GM10847 (cell line): ENCODE results near the gene ASB10.

Experiments used
- POLR2A ChIP-seq: IDR thresholded peaks from 2 replicates; pipeline ENCODE4 v1.6.1; 2011; ENCODE audit not compliant: insufficient read length; ENCODE audit errors: extremely low read depth

Gene ASB10

DNA sequence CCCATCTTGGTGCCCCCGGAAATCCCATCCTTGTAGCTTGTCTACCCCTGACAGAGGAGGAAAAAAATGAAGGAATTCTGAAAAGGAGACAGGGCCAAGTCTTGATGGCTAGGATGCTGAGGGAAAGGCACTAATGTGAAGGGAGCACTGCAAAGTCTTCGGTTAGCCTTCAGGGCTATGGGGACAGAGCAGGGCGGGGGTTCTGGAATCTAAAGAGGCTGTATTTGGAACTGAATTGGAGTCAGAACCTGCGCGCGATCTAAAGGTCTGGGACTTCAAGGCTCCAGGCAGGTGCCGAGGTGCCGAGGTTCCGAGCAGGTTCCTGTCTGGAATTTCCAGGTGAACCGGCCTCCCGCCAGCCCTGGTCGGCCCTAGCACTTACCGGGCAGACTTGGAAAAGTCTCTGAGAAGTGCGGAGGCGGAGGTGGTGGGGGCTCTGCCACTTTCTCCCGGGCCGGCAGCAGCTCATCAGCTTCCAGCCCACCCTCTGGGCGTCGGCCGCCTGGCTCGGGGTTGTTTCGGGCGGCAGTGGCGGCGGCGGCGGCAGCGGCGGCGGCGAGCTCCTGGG lies 20.3 kb downstream of the ASB10 start:
- TF ChIP-seq POLR2A = no peak

DNA sequence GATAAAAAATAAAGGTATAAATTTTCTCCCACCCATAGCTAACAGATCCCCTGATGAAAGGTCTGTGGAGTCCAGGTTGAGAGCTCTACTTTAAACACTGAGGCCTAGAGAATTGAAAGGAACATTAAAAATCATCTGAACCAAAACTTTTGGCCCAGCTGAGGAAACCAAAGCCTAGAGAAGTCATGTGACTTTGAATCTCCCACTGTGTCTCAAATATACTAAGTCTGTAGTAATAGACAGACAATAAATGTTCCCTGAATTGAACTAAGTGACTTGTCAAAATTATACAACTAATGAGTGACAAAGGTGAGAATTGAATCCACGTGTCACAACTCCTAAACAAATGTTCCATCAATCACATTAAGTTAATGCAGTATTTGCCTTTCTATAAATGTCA lies 25.3 kb downstream of the ASB10 start:
- TF ChIP-seq POLR2A = no peak

DNA sequence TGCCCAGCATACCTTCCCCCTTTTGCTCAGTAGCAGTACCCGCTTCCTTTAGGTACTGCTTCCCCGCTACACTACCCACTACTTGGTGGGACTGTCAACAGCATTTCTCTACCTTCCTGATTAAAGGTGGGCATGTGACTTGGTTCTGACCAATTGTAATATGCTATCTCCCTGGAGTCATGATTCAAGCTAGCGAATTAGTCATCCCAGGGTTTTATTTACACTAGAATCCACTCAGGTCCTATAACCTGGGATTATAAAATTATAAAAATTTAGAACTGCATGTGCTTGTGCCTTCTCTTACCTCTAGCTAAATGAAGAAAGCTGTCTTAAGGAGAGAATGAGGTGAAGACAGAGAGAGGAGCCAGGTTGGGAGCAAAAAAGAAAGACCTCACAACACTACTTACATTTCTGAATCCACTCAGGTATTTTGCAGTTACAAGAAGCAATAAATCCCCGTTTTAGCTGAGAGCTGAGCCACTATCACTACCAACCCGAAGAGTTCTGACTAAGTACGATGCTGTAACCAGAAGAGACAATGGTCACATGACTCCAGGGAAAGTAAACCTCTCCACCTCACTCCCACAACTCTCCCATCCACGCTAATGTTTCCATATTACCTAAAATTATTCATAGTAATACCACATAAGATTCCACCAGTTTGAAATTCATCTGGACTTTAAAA lies 29.3 kb downstream of the ASB10 start:
- TF ChIP-seq POLR2A = no peak

DNA sequence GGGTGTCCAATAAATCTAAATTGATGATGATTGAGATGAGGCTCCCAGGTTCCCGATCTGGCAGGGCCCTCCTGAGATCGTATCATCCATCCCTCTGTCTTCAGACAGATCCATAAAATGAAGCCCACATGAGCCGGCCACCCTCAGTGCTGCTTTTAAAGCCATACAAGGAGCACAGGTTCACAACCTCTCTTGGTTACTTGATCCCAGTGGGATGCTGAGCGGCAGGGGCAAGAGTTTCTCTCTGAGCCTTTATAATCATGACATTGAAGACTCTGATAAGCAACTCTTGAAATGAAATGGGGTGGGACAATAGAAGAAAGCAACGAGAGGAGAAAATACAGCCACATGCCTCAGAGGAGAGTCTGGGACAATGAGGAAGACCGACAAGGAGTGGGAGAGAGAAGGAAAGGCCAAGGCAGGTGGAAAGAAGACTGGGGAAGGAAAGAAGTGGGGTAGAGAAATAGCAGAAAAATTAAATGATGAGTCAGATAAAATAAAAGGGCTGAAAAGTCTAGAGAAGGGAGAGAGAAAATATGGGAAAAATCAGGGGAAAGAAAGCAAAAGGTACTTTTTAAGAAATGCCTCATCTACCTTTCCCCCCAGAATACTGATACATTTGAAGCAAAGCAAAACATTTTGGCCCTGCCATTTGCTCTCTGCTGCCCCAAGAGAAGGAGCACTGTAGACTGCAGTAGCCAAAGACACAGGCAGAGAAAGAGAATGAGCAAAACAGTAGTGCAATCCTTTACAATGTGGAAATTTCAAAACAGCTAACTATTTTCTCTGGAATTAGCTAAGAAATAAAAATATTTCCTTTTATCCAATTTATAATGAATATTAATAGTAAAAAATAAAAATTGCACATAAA lies 34.2 kb downstream of the ASB10 start:
- no peak for TF ChIP-seq POLR2A

DNA sequence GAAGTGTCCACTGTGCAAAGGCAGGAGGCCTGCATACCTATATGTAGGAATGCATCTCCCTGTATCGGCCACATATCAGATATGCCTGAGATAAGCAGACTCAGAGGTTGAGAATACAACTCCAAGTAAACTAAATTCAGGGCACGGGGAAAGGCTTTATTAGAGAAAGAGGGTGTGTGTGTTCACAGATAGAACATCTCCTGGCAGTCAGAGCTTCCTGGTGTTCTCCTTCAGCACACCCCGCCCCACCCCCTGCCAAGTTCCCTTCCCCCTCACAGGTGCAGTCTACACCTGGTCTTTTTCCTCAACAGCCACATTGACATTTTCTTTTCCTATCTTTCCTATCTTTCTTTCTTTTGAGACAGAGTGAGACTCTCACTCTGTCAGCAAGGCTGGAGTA lies 36.7 kb downstream of the ASB10 start:
- no peak for TF ChIP-seq POLR2A

DNA sequence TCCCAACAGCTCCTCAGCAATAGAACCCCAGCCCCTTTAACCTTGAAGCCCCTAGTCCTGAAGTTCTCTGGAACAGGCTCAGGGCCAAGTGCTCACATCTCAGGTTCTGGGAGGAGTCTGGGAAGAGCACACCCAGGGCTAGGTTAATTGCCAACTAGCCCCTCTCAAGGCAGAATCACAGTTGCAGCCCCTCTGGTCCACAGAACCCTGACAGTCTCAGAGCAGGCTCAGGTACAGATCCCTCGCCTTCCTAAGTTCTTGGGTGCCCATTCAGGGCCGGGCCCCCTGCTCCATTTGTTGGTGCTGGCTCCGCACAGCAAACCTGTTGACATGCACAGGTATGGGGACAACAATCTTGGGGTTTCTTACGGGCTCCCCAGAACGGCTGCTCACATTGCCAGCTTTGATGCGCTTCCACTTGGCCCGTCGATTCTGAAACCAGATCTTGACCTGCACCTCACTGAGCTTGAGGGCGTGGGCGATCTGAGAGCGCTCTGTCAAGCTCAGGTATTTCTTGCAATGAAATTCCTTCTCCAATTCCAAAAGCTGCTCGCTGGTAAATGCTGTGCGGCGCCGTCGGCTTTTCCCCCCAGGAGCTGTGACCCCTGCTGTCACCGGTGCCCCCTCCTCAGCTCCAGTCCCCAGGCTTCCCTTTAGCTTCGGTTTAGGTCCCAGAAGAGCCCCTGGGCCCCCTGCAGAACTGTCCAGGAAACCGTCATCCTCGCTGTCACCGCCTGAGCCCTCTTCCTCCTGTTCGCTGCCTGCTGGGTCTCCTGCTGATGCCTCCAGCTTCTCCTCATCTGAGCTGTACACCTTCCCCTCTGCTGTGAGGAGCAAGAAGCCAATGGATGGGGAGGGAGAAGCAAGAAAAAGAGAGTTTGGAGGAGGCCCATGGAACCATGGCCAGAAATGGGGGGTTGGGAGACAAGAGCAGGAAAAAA lies 38.5 kb downstream of the ASB10 start:
- no peak for TF ChIP-seq POLR2A

DNA sequence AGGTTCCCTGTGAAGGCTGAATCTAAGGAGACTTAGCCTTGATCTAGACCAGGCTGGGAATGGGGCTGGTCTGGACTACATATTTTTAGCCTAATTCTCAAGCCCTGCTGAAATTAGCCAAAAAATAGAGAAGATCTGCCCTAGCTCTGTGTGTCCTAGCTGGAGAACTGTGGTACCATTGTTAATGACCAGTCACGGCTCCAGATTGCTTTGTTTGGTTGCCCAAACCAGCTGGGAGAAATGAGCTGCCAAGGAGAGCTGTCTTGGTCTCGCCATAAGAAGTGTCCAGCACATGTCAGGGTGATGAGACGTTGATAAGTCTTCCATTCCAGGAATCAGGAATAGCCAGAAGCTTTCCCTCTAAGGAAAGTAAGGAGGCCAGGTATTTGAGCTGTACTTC lies 40.3 kb downstream of the ASB10 start:
- TF ChIP-seq POLR2A = no peak

DNA sequence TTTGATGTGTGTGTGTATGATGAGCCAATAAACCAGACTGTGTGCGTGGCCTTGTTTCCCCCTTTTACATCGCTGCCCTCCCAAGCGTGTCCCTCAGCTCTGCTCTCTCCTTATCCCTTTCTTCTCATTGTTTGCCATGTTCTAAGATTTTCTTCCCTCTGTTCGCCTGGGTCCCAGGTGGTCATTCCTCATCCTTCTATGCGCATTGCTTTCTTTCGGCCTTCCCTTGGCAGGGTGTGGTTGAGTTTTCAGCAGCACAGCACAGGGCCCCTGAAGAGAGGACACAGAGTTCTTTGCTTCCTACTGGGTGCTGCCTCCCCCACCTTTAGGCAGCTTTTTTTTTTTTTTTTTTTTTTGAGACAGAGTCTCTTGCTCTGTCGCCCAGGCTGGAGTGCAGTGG lies 42.7 kb downstream of the ASB10 start:
- no peak for TF ChIP-seq POLR2A

DNA sequence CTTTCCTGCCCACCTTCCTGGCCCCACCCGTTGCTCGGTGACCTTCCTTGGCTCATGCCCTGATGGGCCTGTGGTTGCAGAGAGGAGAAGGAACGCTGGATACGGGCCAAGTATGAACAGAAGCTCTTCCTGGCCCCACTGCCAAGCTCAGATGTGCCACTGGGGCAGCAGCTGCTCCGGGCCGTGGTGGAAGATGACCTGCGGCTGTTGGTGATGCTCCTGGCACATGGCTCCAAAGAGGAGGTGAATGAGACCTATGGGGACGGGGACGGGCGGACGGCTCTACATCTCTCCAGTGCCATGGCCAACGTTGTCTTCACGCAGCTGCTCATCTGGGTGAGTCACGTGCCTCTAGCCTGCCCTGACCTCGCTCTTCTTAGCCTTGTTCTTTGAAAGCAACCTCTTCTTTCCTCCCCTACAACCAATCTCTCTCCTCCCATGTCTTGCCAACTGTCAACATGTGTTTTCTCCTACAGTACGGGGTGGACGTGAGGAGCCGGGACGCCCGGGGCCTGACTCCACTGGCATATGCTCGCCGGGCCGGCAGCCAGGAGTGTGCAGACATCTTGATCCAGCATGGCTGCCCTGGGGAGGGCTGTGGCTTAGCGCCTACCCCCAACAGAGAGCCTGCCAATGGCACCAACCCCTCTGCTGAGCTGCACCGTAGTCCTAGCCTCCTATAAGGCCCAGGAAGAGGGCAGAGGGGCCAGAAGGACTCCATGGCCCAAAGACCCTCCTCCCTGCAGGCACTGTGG lies 43.6 kb downstream of the ASB10 start:
- TF ChIP-seq POLR2A = no peak

DNA sequence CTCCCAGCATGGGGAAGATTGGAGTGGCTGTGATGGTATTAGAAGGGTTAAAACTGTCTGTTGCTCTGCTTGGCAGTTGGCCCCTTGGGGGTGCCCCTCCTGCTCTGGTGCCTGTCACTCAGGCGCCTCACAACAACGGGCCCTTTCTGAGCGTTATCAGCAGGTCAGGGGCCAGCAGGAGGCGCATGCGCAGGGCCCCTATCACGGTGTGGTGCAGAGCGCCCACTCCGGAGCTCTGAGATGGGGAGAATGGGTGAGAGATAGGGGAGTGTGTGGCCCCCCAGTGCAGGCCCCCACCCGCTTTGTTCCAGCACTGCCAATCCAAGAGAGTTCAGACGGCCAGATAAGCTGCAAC lies 44.4 kb downstream of the ASB10 start:
- no peak for TF ChIP-seq POLR2A

DNA sequence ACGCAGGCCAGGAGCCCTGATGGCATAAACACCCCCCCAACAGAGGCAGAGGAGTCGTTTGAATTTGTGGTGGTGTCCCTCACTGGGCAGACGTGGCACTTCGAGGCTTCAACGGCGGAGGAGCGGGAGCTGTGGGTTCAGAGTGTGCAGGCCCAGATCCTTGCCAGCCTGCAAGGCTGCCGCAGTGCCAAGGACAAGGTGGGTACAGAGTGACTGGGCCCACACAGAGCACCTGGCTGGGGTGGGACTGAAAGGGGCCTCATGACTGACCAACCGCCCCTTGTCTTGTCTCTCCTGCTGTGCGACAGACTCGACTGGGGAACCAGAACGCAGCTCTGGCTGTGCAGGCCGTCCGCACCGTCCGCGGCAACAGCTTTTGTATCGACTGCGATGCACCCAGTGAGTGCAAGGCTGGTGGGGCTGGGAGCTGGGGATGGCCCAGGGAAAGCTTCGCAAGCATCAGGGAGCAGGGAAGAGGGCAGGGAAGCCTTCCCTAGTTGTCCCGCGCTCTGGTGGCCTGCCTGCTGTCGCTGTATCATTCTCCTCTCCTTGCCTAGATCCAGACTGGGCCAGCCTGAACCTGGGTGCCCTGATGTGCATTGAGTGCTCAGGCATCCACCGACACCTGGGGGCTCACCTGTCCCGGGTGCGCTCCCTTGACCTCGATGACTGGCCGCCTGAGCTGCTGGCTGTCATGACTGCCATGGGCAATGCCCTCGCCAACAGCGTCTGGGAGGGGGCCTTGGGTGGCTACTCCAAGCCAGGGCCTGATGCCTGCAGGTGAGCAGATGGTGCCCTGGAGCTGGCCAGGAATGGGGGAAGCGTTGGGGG lies 45.0 kb downstream of the ASB10 start:
- no peak for TF ChIP-seq POLR2A

DNA sequence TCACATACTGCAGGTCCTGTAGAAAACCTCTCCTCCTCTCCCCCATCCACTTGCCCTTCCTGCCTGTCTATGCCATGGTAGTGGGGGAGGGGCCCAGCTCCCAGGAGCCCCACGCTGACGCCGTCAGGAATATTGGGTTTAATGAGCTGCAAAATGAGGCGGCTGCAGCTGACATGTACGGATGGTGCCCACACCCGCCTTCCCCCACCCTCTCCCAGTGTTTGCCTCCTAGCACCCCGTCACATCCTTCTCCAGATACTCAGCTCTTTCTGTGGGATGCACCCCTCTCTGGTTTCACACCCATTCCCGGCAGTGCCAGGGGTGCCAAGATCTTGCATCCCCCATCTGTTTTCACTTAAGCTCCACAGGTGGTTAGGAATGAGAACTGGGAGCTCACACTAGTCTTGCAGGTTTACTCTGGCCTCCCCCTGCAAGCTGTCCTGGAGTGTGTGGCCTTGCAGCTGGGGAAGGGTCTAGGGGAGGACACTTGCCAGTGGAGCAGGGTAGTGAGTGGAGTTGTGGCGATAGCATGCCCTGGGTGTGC lies 45.7 kb downstream of the ASB10 start:
- no peak for TF ChIP-seq POLR2A

DNA sequence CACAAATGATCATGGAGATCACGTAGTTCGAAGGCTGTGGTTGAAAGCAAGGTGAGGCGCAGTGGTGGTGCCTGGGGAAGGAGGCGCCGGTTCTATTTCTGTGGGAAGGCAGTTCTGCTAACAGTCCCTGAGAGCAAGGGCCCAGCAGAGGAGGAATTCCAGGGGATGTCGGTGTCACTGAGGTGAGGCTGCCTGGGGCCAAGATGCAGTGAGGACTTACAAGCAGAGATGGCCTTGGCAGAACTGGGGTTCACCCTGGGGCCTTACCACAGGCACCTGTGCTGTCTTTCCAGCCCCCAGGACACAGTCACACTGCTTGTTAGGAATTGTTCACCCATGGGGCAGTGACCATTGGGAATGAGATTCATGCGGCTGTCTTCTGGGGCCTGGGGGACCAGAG lies 46.2 kb downstream of the ASB10 start:
- no peak for TF ChIP-seq POLR2A
